CD14-positive monocyte (primary cell): ENCODE measurements around the gene CTNNA2. TPM values are rescaled to one million over a fixed set of nuclear protein-coding genes. Genes with fewer than 3 reads are reported as not detected.

Source experiments
- DNase-seq, 3 donors: peaks; one replicate each; pipeline ENCODE4 v3.0.0-alpha.2; 2011 to 2022
- H2AFZ ChIP-seq: 2 replicates; pipeline ENCODE4 v1.6.0; 2012; ENCODE audit warnings: mild to moderate bottlenecking, low read depth, low read length, inconsistent platforms; ENCODE audit not compliant: insufficient read depth, poor library complexity, severe bottlenecking
- H3K27ac ChIP-seq, 2 donors: 1 replicate in 1 of 2; 2 replicates in 1 of 2; pipeline ENCODE4 v1.5.1; 2012 to 2013; ENCODE audit warnings: low read length in 2 of 2, control low read depth in 1 of 2, inconsistent platforms in 1 of 2, low read depth in 1 of 2, mild to moderate bottlenecking in 1 of 2
- H3K27me3 ChIP-seq, 2 donors: one replicate each; pipeline versions ENCODE4 v1.6.0 to v1.6.1; 2011 to 2013; ENCODE audit warnings: low read length in 2 of 2; ENCODE audit not compliant: control insufficient read depth in 2 of 2, insufficient read depth in 2 of 2
- H3K36me3 ChIP-seq, 2 donors: replicated peaks in 1 of 2; 1 replicate in 1 of 2; 2 replicates in 1 of 2; pipeline versions ENCODE4 v1.5.1 to v1.6.1; 2012 to 2013; ENCODE audit warnings: low read length in 2 of 2, control low read depth in 1 of 2, inconsistent platforms in 1 of 2, mild to moderate bottlenecking in 1 of 2; ENCODE audit not compliant: insufficient read depth in 2 of 2, control insufficient read depth in 1 of 2
- H3K4me1 ChIP-seq, 2 donors: 1 replicate in 1 of 2; 2 replicates in 1 of 2; pipeline versions ENCODE4 v1.5.1 to v1.6.1; 2012 to 2013; ENCODE audit warnings: low read length in 2 of 2, control low read depth in 1 of 2, inconsistent platforms in 1 of 2, mild to moderate bottlenecking in 1 of 2, moderate library complexity in 1 of 2; ENCODE audit not compliant: insufficient read depth in 2 of 2, control insufficient read depth in 1 of 2
- H3K4me2 ChIP-seq: replicated peaks from 2 replicates; pipeline ENCODE3; 2012; ENCODE audit warnings: low read length, moderate library complexity, mild to moderate bottlenecking; ENCODE audit not compliant: poor library complexity, severe bottlenecking; ENCODE audit errors: extremely low read depth
- H3K4me3 ChIP-seq, 3 experiments: fragments of 200-600 bp in 1 of 3; sonication (generic) in 1 of 3; replicated peaks in 1 of 3; 1 replicate in 2 of 3; 2 replicates in 1 of 3; pipeline ENCODE4 v1.5.1; 2011 to 2013; ENCODE audit warnings: low read length in 3 of 3, mild to moderate bottlenecking in 3 of 3, control low read depth in 2 of 3, low read depth in 2 of 3, inconsistent platforms in 1 of 3, moderate library complexity in 1 of 3
- H3K79me2 ChIP-seq: 2 replicates; pipeline ENCODE4 v1.6.0; 2012; ENCODE audit warnings: mild to moderate bottlenecking, control low read depth, inconsistent platforms, low read length, moderate library complexity; ENCODE audit not compliant: insufficient read depth
- H3K9ac ChIP-seq: 2 replicates; pipeline ENCODE4 v1.6.0; 2017; ENCODE audit warnings: low read length, mild to moderate bottlenecking; ENCODE audit not compliant: insufficient read depth, poor library complexity, severe bottlenecking
- H3K9me3 ChIP-seq, 2 donors: replicated peaks in 1 of 2; 1 replicate in 1 of 2; 2 replicates in 1 of 2; pipeline versions ENCODE4 v1.5.1 to v1.6.1; 2012 to 2013; ENCODE audit warnings: low read length in 2 of 2, control low read depth in 1 of 2; ENCODE audit not compliant: control insufficient read depth in 1 of 2, insufficient read depth in 1 of 2
- H4K20me1 ChIP-seq: 2 replicates; pipeline ENCODE4 v1.6.0; 2012; ENCODE audit warnings: mild to moderate bottlenecking, low read length, control low read depth, moderate library complexity; ENCODE audit not compliant: insufficient read depth
- H3K27ac Mint-ChIP-seq, 7 donors: one replicate each; pipeline ENCODE4 v1.8.0; 2020; ENCODE audit warnings: mild to moderate bottlenecking in 7 of 7, mixed read lengths in 7 of 7, moderate library complexity in 6 of 7, inconsistent platforms in 2 of 7
- H3K27me3 Mint-ChIP-seq, 3 donors: one replicate each; pipeline ENCODE4 v1.8.0; 2021 to 2022; ENCODE audit warnings: low read depth in 3 of 3, mild to moderate bottlenecking in 3 of 3, mixed read lengths in 3 of 3, moderate library complexity in 3 of 3, inconsistent platforms in 1 of 3
- H3K36me3 Mint-ChIP-seq, 2 donors: one replicate each; pipeline ENCODE4 v1.8.0; 2020; ENCODE audit warnings: mixed read lengths in 2 of 2, inconsistent platforms in 1 of 2, mild to moderate bottlenecking in 1 of 2
- H3K4me1 Mint-ChIP-seq: one replicate; pipeline ENCODE4 v1.8.0; 2020; ENCODE audit warnings: mild to moderate bottlenecking, mixed read lengths
- H3K4me3 Mint-ChIP-seq, 2 donors: one replicate each; pipeline ENCODE4 v1.8.0; 2020; ENCODE audit warnings: mild to moderate bottlenecking in 2 of 2, mixed read lengths in 2 of 2, moderate library complexity in 1 of 2
- H3K9me3 Mint-ChIP-seq, 7 donors: one replicate each; pipeline ENCODE4 v1.8.0; 2020 to 2022; ENCODE audit warnings: mixed read lengths in 7 of 7, mild to moderate bottlenecking in 6 of 7, moderate library complexity in 6 of 7, inconsistent platforms in 2 of 7
- WGBS: methylation state at CpG from one replicate; pipeline ENCODE4 v1.1.5; 2013; ENCODE audit warnings: missing lambda C conversion rate; ENCODE audit not compliant: insufficient coverage; 5-methylcytosine and 5-hydroxymethylcytosine counted together
- intact Hi-C, 2 donors: fragments of 100-400 bp; cut with micrococcal nuclease; formaldehyde crosslinking; loops; one replicate each; pipeline versions ENCODE4 v1.15.0 to v1.15.1; 2023
- polyA plus RNA-seq, 3 donors: library from polyadenylated mRNA; depleted of rRNA in 1 of 3; unstranded in 2 of 3; stranded (reverse) in 1 of 3; fragments of 300-500 nt in 2 of 3; fragments of >200 nt in 1 of 3; fragmentation: Illumina TruSeq in 2 of 3; gene quantifications; 1 replicate in 2 of 3; 2 replicates in 1 of 3; pipeline ENCODE4 v1.2.3, GENCODE V29; 2012 to 2021
- TF ChIP-seq, protein P1 (sequence below): fragments of 200-600 bp; IDR thresholded peaks from one replicate; pipeline ENCODE4 v1.8.0; 2022; ENCODE audit warnings: antibody characterized with exemption, mild to moderate bottlenecking

The CTNNA2 gene
- polyA plus RNA-seq, 3 donors: not detected

DNA sequence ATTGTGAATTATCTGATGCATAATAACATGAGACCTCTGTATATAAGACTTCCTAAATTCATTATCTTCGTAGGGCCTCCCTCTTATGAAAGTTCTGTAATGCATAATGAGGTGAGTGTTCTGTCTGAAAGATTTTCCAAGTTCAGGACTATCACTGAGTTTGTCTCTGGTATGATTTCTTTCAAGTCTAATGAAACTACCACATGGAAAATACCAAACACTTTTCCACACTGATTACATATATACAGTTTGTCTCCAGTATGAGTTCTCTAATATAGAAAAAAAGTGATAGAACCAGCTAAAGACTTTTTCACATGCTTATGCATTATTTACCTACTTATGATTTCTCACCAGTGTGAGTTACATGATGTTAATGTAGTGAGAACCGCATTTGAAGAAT lies 34.7 kb downstream of the CTNNA2 start:
- no peak overlapping the region for H3K9ac ChIP-seq
- H3K4me3 ChIP-seq: no peak overlapping the region
- no peak overlapping the region for H2AFZ ChIP-seq
- no peaks in the 10 kb centered on the region for H3K36me3 ChIP-seq
- no peak overlapping the region for H3K27ac ChIP-seq
- no peaks in the 10 kb centered on the region for H3K4me1 ChIP-seq
- H3K27me3 ChIP-seq: no peaks in the 10 kb centered on the region
- peaks cover 4 to 31% (median 19%) of the 10 kb centered on the region in 7 donors for H3K9me3 Mint-ChIP-seq
- DNase-seq: no peak
- no peak overlapping the region for H3K4me3 Mint-ChIP-seq
- no peaks in the 10 kb centered on the region for H3K27me3 Mint-ChIP-seq
- TF ChIP-seq, protein P1, sequence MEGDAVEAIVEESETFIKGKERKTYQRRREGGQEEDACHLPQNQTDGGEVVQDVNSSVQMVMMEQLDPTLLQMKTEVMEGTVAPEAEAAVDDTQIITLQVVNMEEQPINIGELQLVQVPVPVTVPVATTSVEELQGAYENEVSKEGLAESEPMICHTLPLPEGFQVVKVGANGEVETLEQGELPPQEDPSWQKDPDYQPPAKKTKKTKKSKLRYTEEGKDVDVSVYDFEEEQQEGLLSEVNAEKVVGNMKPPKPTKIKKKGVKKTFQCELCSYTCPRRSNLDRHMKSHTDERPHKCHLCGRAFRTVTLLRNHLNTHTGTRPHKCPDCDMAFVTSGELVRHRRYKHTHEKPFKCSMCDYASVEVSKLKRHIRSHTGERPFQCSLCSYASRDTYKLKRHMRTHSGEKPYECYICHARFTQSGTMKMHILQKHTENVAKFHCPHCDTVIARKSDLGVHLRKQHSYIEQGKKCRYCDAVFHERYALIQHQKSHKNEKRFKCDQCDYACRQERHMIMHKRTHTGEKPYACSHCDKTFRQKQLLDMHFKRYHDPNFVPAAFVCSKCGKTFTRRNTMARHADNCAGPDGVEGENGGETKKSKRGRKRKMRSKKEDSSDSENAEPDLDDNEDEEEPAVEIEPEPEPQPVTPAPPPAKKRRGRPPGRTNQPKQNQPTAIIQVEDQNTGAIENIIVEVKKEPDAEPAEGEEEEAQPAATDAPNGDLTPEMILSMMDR: no peak
- no peaks in the 10 kb centered on the region for H3K4me1 Mint-ChIP-seq
- H4K20me1 ChIP-seq: no peaks in the 10 kb centered on the region
- no peaks in the 10 kb centered on the region for H3K36me3 Mint-ChIP-seq
- intact Hi-C loops: no loop called here
- H3K4me2 ChIP-seq: no peak overlapping the region
- WGBS: no CpG with 5 or more reads among the region's 2 CpGs
- H3K27ac Mint-ChIP-seq: no peak overlapping the region
- no peaks in the 10 kb centered on the region for H3K79me2 ChIP-seq
- H3K9me3 ChIP-seq: peaks cover 27 to 70% of the 10 kb centered on the region in 2 donors

DNA sequence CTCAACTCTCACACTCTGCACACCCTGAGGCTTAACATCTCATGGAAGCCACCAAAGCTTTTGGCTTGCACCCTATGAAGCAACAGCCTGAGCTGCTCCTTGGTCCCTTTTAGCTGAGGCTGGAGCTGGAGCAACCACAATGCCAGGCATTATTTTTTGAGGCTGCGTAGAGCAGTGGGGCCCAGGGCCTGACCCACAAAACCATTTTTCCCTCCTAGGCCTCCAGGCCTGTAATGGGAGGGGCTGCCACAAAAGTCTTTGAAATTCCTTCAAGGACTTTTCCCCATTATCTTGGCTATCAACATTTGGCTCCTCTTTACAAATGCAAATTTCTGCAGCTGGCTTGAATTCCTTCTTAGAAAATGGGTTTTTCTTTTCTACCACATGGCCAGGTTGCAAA lies 39.8 kb downstream of the CTNNA2 start:
- H2AFZ ChIP-seq: no peak overlapping the region
- Mint-ChIP-seq H3K27ac (no peak overlapping the region), H3K4me3 (no peak overlapping the region), H3K4me1 (no peaks in the 10 kb centered on the region), H3K9me3 (peaks cover 4 to 25% (median 13%) of the 10 kb centered on the region in 7 donors), H3K36me3 (no peaks in the 10 kb centered on the region), H3K27me3 (no peaks in the 10 kb centered on the region)
- no peak overlapping the region for H3K9ac ChIP-seq
- no peak for DNase-seq
- intact Hi-C loops: no loop called here
- no peak overlapping the region for H3K27ac ChIP-seq
- TF ChIP-seq, protein P1: no peak
- no peaks in the 10 kb centered on the region for H3K27me3 ChIP-seq
- no CpG with 5 or more reads among the region's 1 CpG for WGBS
- H3K9me3 ChIP-seq: peaks cover 25 to 52% of the 10 kb centered on the region in 2 donors
- no peaks in the 10 kb centered on the region for H4K20me1 ChIP-seq
- no peak overlapping the region for H3K4me3 ChIP-seq
- no peaks in the 10 kb centered on the region for H3K4me1 ChIP-seq
- H3K4me2 ChIP-seq: no peak overlapping the region
- no peaks in the 10 kb centered on the region for H3K36me3 ChIP-seq
- no peaks in the 10 kb centered on the region for H3K79me2 ChIP-seq
